HG03442 (cell line): Measurements from ENCODE around the gene LPAR3.
"Not testable (repeated sequence)": the region's sequence is repeated elsewhere in the genome, so short reads cannot be mapped to it uniquely, and the experiment has no call there.

Experiments
- ATAC-seq: cut with Tn5 transposase; IDR thresholded peaks from one replicate; pipeline ENCODE4 v1.9.1; 2021; ENCODE audit warnings: mild to moderate bottlenecking, moderate library complexity; ENCODE audit not compliant: unreplicated experiment

LPAR3 gene

GRCh38 chr1:84892705-84893618 lies at the start of gene LPAR3:
Gene LPAR3 (minus strand): TSS chr1:84893206. CDS start chr1:84866120, 27,086 bp downstream.
- ATAC-seq: no peak

GRCh38 chr1:84941843-84942242 lies 48.8 kb upstream of the LPAR3 start:
- no peak for ATAC-seq

GRCh38 chr1:84940481-84940880 lies 47.5 kb upstream of the LPAR3 start:
- no peak for ATAC-seq

- no peak for ATAC-seq
Measured at GRCh38 chr1:84939761-84940160, 46.8 kb upstream of the LPAR3 start.

- no peak for ATAC-seq
Measured at GRCh38 chr1:84939151-84939550, 46.1 kb upstream of the LPAR3 start.

- no peak for ATAC-seq
Measured at GRCh38 chr1:84936116-84936810, 43.3 kb upstream of the LPAR3 start.

GRCh38 chr1:84933011-84933611 lies 40.1 kb upstream of the LPAR3 start:
- no peak for ATAC-seq

GRCh38 chr1:84930831-84931230 lies 37.8 kb upstream of the LPAR3 start:
- ATAC-seq: no peak

- ATAC-seq: no peak
Measured at GRCh38 chr1:84930329-84930728, 37.3 kb upstream of the LPAR3 start.

- no peak for ATAC-seq
Measured at GRCh38 chr1:84929581-84929980, 36.6 kb upstream of the LPAR3 start.

GRCh38 chr1:84928979-84929378 lies 36.0 kb upstream of the LPAR3 start:
- no peak for ATAC-seq

GRCh38 chr1:84923317-84923716 lies 30.3 kb upstream of the LPAR3 start:
- no peak for ATAC-seq

GRCh38 chr1:84920159-84920558 lies 27.2 kb upstream of the LPAR3 start:
- no peak for ATAC-seq

GRCh38 chr1:84919461-84919970 lies 26.5 kb upstream of the LPAR3 start:
- ATAC-seq: no peak

- no peak for ATAC-seq
Measured at GRCh38 chr1:84918726-84919336, 25.8 kb upstream of the LPAR3 start.

GRCh38 chr1:84916897-84917296 lies 23.9 kb upstream of the LPAR3 start:
- no peak for ATAC-seq

- ATAC-seq: no peak
Measured at GRCh38 chr1:84913555-84913892, 20.5 kb upstream of the LPAR3 start.

GRCh38 chr1:84912726-84913554 lies 19.9 kb upstream of the LPAR3 start:
- no peak for ATAC-seq

GRCh38 chr1:84908746-84909464 lies 15.9 kb upstream of the LPAR3 start:
- ATAC-seq: not testable (repeated sequence)
